SW480 (cell line): ENCODE measurements around the gene AGBL4.

Source experiments
- DNase-seq: peaks from one replicate; pipeline ENCODE4 v3.0.0-alpha.2; 2016; ENCODE audit warnings: low spot score

Gene AGBL4

GRCh38 chr1:48761986-48762385 lies 1261.8 kb downstream of the AGBL4 start:
- DNase-seq: no peak

- DNase-seq: no peak
Measured at GRCh38 chr1:48761411-48761810, 1262.3 kb downstream of the AGBL4 start.

GRCh38 chr1:48760857-48761256 lies 1262.9 kb downstream of the AGBL4 start:
- no peak for DNase-seq

GRCh38 chr1:48758976-48759375 lies 1264.8 kb downstream of the AGBL4 start:
- no peak for DNase-seq

- no peak for DNase-seq
Measured at GRCh38 chr1:48757363-48757762, 1266.4 kb downstream of the AGBL4 start.

- DNase-seq: no peak
Measured at GRCh38 chr1:48756683-48757316, 1267.0 kb downstream of the AGBL4 start.

- DNase-seq: no peak
Measured at GRCh38 chr1:48753293-48753692, 1270.5 kb downstream of the AGBL4 start.

GRCh38 chr1:48750109-48750508 lies 1273.6 kb downstream of the AGBL4 start:
- DNase-seq: no peak

- DNase-seq: no peak
Measured at GRCh38 chr1:48749068-48749467, 1274.7 kb downstream of the AGBL4 start.

- no peak for DNase-seq
Measured at GRCh38 chr1:48746906-48747305, 1276.8 kb downstream of the AGBL4 start.

- DNase-seq: no peak
Measured at GRCh38 chr1:48744032-48744431, 1279.7 kb downstream of the AGBL4 start.

GRCh38 chr1:48743480-48743879 lies 1280.3 kb downstream of the AGBL4 start:
- DNase-seq: no peak

GRCh38 chr1:48741380-48741779 lies 1282.4 kb downstream of the AGBL4 start:
- no peak for DNase-seq

- DNase-seq: no peak
Measured at GRCh38 chr1:48740621-48741020, 1283.1 kb downstream of the AGBL4 start.

- no peak for DNase-seq
Measured at GRCh38 chr1:48739091-48739490, 1284.7 kb downstream of the AGBL4 start.

- DNase-seq: no peak
Measured at GRCh38 chr1:48738356-48738755, 1285.4 kb downstream of the AGBL4 start.

- DNase-seq: no peak
Measured at GRCh38 chr1:48735796-48736195, 1288.0 kb downstream of the AGBL4 start.

- no peak for DNase-seq
Measured at GRCh38 chr1:48730164-48730910, 1293.4 kb downstream of the AGBL4 start.

- DNase-seq: no peak
Measured at GRCh38 chr1:48728584-48728983, 1295.2 kb downstream of the AGBL4 start.

- DNase-seq: no peak
Measured at GRCh38 chr1:48726557-48727215, 1297.1 kb downstream of the AGBL4 start.

GRCh38 chr1:48726139-48726538 lies 1297.6 kb downstream of the AGBL4 start:
- DNase-seq: no peak

- DNase-seq: no peak
Measured at GRCh38 chr1:48725341-48726046, 1298.3 kb downstream of the AGBL4 start.

GRCh38 chr1:48720929-48721328 lies 1302.8 kb downstream of the AGBL4 start:
- DNase-seq: no peak
